AG04449 (cell line): Measurements from ENCODE around the gene KCNH6.

Experiments
- CTCF ChIA-PET: fragments of 350-600 bp; formaldehyde crosslinking; extraction: SDS; loops from one replicate; lab custom pipeline; 2021; ENCODE audit warnings: antibody characterized with exemption; lab: Yijun Ruan, JAX
- POLR2A ChIA-PET: fragments of 400-600, 350-600 bp; formaldehyde crosslinking; extraction: SDS; loops from one replicate; lab custom pipeline; 2020; ENCODE audit warnings: antibody characterized with exemption, inconsistent platforms; lab: Yijun Ruan, JAX
- DNase-seq: peaks from one replicate; pipeline ENCODE4 v3.0.0-alpha.2; 2010; ENCODE audit warnings: low read depth, low spot score
- H3K4me3 ChIP-seq: 2 replicates; pipeline ENCODE4 v1.5.1; 2011; ENCODE audit warnings: low read depth, mild to moderate bottlenecking, control low read depth, low read length
- TF ChIP-seq, protein P1 (sequence below): IDR thresholded peaks from one replicate; pipeline ENCODE4 v1.5.1; 2011; ENCODE audit warnings: mild to moderate bottlenecking, moderate library complexity, low read length, control low read depth, inconsistent platforms; ENCODE audit not compliant: insufficient read depth; ENCODE audit errors: missing control alignments

KCNH6 gene

DNA sequence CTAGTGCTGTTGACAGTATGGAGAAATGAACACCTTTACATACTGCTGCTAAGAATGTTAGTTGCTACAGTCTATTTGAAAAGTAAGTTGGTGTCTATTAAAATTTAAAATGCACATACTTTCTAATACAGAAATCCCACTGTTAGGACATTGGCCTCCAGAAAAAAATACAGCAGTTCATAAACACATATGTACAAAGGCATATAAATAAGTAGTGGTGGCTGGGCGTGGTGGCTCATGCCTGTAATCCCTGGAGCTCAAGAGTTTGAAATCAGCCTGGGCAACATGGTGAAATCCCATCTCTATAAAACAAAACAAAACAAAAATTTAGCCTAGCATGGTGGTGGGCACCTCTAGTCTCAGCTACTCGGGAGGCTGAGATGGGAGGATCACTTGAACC lies 40.2 kb downstream of the KCNH6 start:
- H3K4me3 ChIP-seq = no peak overlapping the region
- ChIA-PET POLR2A (no interaction called here), CTCF (no interaction called here)
- DNase-seq = no peak
- TF ChIP-seq, protein P1, sequence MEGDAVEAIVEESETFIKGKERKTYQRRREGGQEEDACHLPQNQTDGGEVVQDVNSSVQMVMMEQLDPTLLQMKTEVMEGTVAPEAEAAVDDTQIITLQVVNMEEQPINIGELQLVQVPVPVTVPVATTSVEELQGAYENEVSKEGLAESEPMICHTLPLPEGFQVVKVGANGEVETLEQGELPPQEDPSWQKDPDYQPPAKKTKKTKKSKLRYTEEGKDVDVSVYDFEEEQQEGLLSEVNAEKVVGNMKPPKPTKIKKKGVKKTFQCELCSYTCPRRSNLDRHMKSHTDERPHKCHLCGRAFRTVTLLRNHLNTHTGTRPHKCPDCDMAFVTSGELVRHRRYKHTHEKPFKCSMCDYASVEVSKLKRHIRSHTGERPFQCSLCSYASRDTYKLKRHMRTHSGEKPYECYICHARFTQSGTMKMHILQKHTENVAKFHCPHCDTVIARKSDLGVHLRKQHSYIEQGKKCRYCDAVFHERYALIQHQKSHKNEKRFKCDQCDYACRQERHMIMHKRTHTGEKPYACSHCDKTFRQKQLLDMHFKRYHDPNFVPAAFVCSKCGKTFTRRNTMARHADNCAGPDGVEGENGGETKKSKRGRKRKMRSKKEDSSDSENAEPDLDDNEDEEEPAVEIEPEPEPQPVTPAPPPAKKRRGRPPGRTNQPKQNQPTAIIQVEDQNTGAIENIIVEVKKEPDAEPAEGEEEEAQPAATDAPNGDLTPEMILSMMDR = no peak

- DNase-seq = no peak
- CTCF ChIA-PET = interaction anchor here (1.0 to 3.0 kb wide), 6 partner anchors 8 to 158 kb away, joined by 3 to 14 read pairs (median 4); no protein-coding TSS in a partner anchor
These were observed 41.4 kb downstream of the KCNH6 start for GRCh38 chr17:63564562-63564961.

DNA sequence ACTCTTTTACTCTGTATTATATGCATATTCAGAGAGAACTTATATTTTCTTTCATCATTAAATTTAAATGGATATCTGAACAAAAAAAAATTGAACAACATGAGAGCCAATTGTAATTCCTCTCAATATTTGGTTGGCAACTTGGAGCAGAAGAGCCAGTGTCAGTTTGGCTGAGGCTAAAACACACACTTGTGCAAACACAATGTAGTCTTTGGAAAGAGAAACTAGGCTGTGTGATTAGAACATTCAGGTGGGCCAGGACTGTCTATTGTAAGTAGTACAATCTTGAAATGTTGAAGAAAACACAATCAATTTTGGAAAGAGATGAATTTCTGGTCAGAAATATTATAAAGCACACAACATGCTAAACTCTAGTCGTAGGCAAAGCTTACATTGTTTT lies 44.1 kb downstream of the KCNH6 start:
- DNase-seq = no peak
- ChIA-PET CTCF (interaction anchor here (1.0 to 3.0 kb wide), 3 partner anchors 45 to 142 kb away, joined by 3 to 14 read pairs (median 3); no protein-coding TSS in a partner anchor), POLR2A (no interaction called here)
- TF ChIP-seq, protein P1 = no peak
- H3K4me3 ChIP-seq = no peak overlapping the region

More at GRCh38 chr17:63564562-63564961, 41.4 kb downstream of the KCNH6 start:
- POLR2A ChIA-PET = interaction anchor here (1.1 kb wide), 1 partner anchor 14 kb away, joined by 3 read pairs; the partner anchor contains the start of gene DCAF7
- TF ChIP-seq, protein P1 = no peak
- no peak overlapping the region for H3K4me3 ChIP-seq

- CTCF ChIA-PET = interaction anchor here (0.6 to 1.6 kb wide), 4 partner anchors 8 to 597 kb away, joined by 3 to 12 read pairs (median 3); no protein-coding TSS in a partner anchor
- POLR2A ChIA-PET = no interaction called here
- TF ChIP-seq, protein P1 = no peak
- H3K4me3 ChIP-seq = no peak overlapping the region
- no peak for DNase-seq
These were observed 45.4 kb downstream of the KCNH6 start for GRCh38 chr17:63568563-63568962.

DNA sequence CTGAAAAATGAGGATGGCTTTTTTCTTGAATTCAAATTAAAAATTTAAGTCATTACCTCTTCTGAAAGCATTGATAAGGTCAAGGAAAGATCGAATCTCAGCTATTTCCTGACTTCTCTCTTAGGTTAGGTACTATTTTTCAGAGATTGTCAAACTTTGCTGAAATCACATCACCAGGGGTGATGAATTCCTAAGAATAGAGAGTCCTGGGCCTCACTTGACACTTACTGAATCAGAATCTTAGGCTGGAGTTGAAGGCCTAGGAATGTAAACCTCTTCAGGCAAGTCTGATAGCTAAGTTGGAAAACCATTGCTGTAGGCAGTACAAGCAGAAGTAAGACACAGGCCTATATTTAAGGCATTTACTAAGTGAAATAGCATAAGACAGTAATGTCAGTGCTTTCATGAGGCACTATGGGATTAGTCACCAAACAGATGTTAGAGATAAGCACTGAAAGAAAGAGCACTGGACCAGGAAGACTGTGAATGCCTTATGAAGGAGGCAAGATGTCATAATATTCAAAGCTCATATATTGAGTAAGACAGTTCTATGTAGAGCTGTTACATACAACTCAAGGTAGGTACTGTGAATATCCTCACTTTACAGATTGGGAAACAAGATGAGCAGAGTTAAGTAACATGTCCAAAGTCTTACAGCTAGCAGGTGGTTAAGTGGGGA lies 48.6 kb downstream of the KCNH6 start:
- CTCF ChIA-PET = interaction anchor here (1.1 to 6.4 kb wide), 4 partner anchors 11 to 166 kb away, joined by 3 to 42 read pairs (median 4); no protein-coding TSS in a partner anchor
- peak; percentile 31 for DNase-seq
- H3K4me3 ChIP-seq = no peak overlapping the region
- TF ChIP-seq, protein P1 = no peak
- POLR2A ChIA-PET = interaction anchor here (0.6 to 0.8 kb wide), 3 partner anchors 22 to 50 kb away, joined by 3 read pairs; partner anchors contain the start of genes DCAF7 and MAP3K3

DNA sequence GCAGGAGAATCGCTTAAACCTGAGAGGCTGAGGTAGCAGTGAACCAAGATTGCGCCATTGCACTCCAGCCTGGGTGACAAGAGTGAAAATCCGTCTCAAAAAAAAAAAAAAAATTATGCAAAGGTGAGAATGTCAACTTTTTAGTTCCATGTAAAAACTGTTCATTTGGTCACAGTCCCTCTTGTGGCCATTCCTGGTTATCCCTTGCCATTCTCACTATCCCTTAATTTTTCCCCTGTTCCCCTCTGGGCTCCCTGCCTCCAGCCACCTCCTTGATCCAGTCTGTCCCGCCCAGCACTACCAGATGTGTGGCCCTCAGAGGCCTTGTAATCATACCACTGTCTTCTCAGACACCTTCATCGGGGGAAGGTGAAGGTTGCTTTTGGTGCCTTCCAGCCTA lies 50.5 kb downstream of the KCNH6 start:
- no peak for DNase-seq
- ChIA-PET POLR2A (no interaction called here), CTCF (interaction anchor here (1.5 to 6.4 kb wide), 2 partner anchors 145 to 148 kb away, joined by 4 to 42 read pairs; no protein-coding TSS in a partner anchor)
- no peak overlapping the region for H3K4me3 ChIP-seq
- TF ChIP-seq, protein P1 = peak; percentile 19
